Endothelial cell of umbilical vein (primary cell): ENCODE measurements around the gene CEP104. TPM values are rescaled to one million over a fixed set of nuclear protein-coding genes. Genes with fewer than 3 reads are reported as not detected.

Experiments used
- BruUV-seq: library from RNA; stranded (reverse); fragments of 400-500 nt; replicated peaks from 2 replicates; lab custom pipeline; 2021; lab: Mats Ljungman, UMichigan
- CTCF ChIA-PET: fragments of 300-600, 350-600 bp; sonication (Branson Sonifier 250); formaldehyde crosslinking; loops from one replicate; lab custom pipeline; 2021; ENCODE audit warnings: antibody characterized with exemption, inconsistent platforms; lab: Charles Lee
- POLR2A ChIA-PET: fragments of 300-600, 350-600 bp; sonication (Branson Sonifier 250); formaldehyde crosslinking; loops from one replicate; lab custom pipeline; 2021; ENCODE audit warnings: antibody characterized with exemption, inconsistent platforms; lab: Charles Lee
- DNase-seq: peaks from one replicate; pipeline ENCODE4 v3.0.0-alpha.2; 2011; ENCODE audit warnings: low read depth, low spot score
- FAIRE-seq: peaks from 2 replicates; lab custom pipeline; 2011; peaks lifted over from hg19 to GRCh38; lab: Jason Lieb, UNC
- H2AFZ ChIP-seq: 2 replicates; pipeline ENCODE4 v1.6.0; 2012; ENCODE audit warnings: low read depth, low read length, control low read depth, inconsistent platforms
- H3K27ac ChIP-seq: 2 replicates; pipeline ENCODE4 v1.5.1; 2011; ENCODE audit warnings: low read depth, mild to moderate bottlenecking, control low read depth, low read length, moderate library complexity; ENCODE audit not compliant: insufficient read depth
- H3K27me3 ChIP-seq, 2 experiments: 2 replicates each; pipeline versions ENCODE4 v1.6.0 to v1.6.1; 2011; ENCODE audit warnings: low read length in 2 of 2, mixed read lengths in 1 of 2; ENCODE audit not compliant: control insufficient read depth in 2 of 2, insufficient read depth in 2 of 2
- H3K36me3 ChIP-seq, 2 experiments: 2 replicates in 1 of 2; 3 replicates in 1 of 2; pipeline ENCODE4 v1.5.1; 2011; ENCODE audit warnings: low read length in 2 of 2, mild to moderate bottlenecking in 1 of 2, moderate library complexity in 1 of 2; ENCODE audit not compliant: control insufficient read depth in 2 of 2, insufficient read depth in 2 of 2; ENCODE audit errors: extremely low read depth in 1 of 2
- H3K4me1 ChIP-seq: 3 replicates; pipeline ENCODE4 v1.5.1; 2011; ENCODE audit warnings: mild to moderate bottlenecking, low read length; ENCODE audit not compliant: control insufficient read depth, insufficient read depth; ENCODE audit errors: extremely low read depth
- H3K4me2 ChIP-seq: 2 replicates; pipeline ENCODE4 v1.6.1; 2011; ENCODE audit warnings: low read length, control low read depth, mixed read lengths; ENCODE audit not compliant: insufficient read depth
- H3K4me3 ChIP-seq, 3 experiments: fragments of 200-600 bp in 1 of 3; sonication (generic), shearing (Covaris generic) in 1 of 3; replicated peaks in 1 of 3; 2 replicates each; pipeline ENCODE4 v1.5.1; 2011 to 2016; ENCODE audit warnings: control low read depth in 3 of 3, low read length in 3 of 3, mild to moderate bottlenecking in 2 of 3, inconsistent platforms in 1 of 3, low read depth in 1 of 3, moderate library complexity in 1 of 3; ENCODE audit not compliant: insufficient read depth in 1 of 3
- H3K79me2 ChIP-seq: 2 replicates; pipeline ENCODE4 v1.6.0; 2012; ENCODE audit warnings: low read length, inconsistent platforms; ENCODE audit not compliant: control insufficient read depth, insufficient read depth
- H3K9ac ChIP-seq: replicated peaks from 2 replicates; pipeline ENCODE3; 2011; ENCODE audit warnings: low read length, control low read depth; ENCODE audit not compliant: insufficient read depth; ENCODE audit errors: extremely low read depth
- H3K9me1 ChIP-seq: replicated peaks from 3 replicates; pipeline ENCODE4 v1.6.0; 2011; ENCODE audit warnings: mild to moderate bottlenecking, low read length; ENCODE audit not compliant: control insufficient read depth, insufficient read depth; ENCODE audit errors: extremely low read depth
- H3K9me3 ChIP-seq: replicated peaks from 2 replicates; pipeline ENCODE4 v1.5.1; 2012; ENCODE audit warnings: low read length, inconsistent platforms; ENCODE audit not compliant: control insufficient read depth, insufficient read depth
- H4K20me1 ChIP-seq: replicated peaks from 2 replicates; pipeline ENCODE3; 2011; ENCODE audit warnings: mild to moderate bottlenecking, low read length; ENCODE audit not compliant: control insufficient read depth, insufficient read depth; ENCODE audit errors: extremely low read depth
- EZH2 ChIP-seq: IDR thresholded peaks from 2 replicates; pipeline ENCODE4 v1.6.1; 2012; ENCODE audit warnings: borderline replicate concordance, low read depth, mild to moderate bottlenecking, moderate library complexity, low read length, inconsistent platforms; ENCODE audit not compliant: severe bottlenecking
- FOS ChIP-seq: IDR thresholded peaks from 2 replicates; pipeline ENCODE4 v1.6.1; 2011; ENCODE audit warnings: mild to moderate bottlenecking, low read length, moderate library complexity, borderline replicate concordance; ENCODE audit not compliant: insufficient read depth
- GATA2 ChIP-seq: IDR thresholded peaks from 2 replicates; pipeline ENCODE4 v1.7.0; 2011; ENCODE audit warnings: low read depth, mild to moderate bottlenecking, moderate library complexity, mixed read lengths, low read length; ENCODE audit not compliant: insufficient read length, insufficient read depth
- JUN ChIP-seq: IDR thresholded peaks from 2 replicates; pipeline ENCODE4 v1.6.1; 2011; ENCODE audit warnings: borderline replicate concordance, low read depth; ENCODE audit not compliant: insufficient read length, insufficient read depth
- MYC ChIP-seq: IDR thresholded peaks from one replicate; pipeline ENCODE4 v1.6.1; 2011; ENCODE audit warnings: mild to moderate bottlenecking, low read depth, low read length
- POLR2A ChIP-seq: IDR thresholded peaks from 2 replicates; pipeline ENCODE4 v1.6.1; 2012; ENCODE audit warnings: low read depth, mild to moderate bottlenecking, control low read depth, low read length
- POLR2AphosphoS5 ChIP-seq: IDR thresholded peaks from 2 replicates; pipeline ENCODE4 v1.6.1; 2012; ENCODE audit warnings: low read depth, mild to moderate bottlenecking, control low read depth, low read length, moderate library complexity; ENCODE audit not compliant: insufficient read depth
- dilution Hi-C: fragments of 300-500 bp; cut with MboI; formaldehyde crosslinking; loops from one replicate; pipeline ENCODE4 v1.15.0; 2019; ENCODE audit warnings: low sequenced_read_pairs; ENCODE audit not compliant: extremely low pct_ligation_motif_present
- intact Hi-C: fragments of 100-400 bp; cut with micrococcal nuclease; formaldehyde crosslinking; loops from one replicate; pipeline ENCODE4 v1.10.0; 2022
- polyA plus RNA-seq, 4 experiments: library from polyadenylated mRNA; depleted of rRNA in 3 of 4; stranded (reverse) in 3 of 4; unstranded in 1 of 4; fragments of >200 nt; gene quantifications; 2 replicates each; pipeline versions ENCODE4 v1.2.1 to v1.2.3, GENCODE V29; 2011 to 2012; ENCODE audit warnings: missing spikeins in 1 of 4
- total RNA-seq: library from RNA; stranded (reverse); gene quantifications from 2 replicates; pipeline ENCODE4 v1.2.3, GENCODE V29; 2021
- TF ChIP-seq, protein P1 (sequence below), 2 donors: IDR thresholded peaks; 1 replicate in 1 of 2; 2 replicates in 1 of 2; pipeline ENCODE4 v1.5.1; 2011; ENCODE audit warnings: low read length in 2 of 2, mild to moderate bottlenecking in 2 of 2, moderate library complexity in 2 of 2, control low read depth in 1 of 2, inconsistent platforms in 1 of 2, low read depth in 1 of 2; ENCODE audit not compliant: insufficient read depth in 1 of 2; ENCODE audit errors: extremely low read depth in 1 of 2
- TF ChIP-seq, protein P2 (sequence below): IDR thresholded peaks from 2 replicates; pipeline ENCODE4 v1.6.1; 2011; ENCODE audit not compliant: insufficient read depth, insufficient read length

The CEP104 gene
- total and polyA plus RNA-seq, 2 donors (not counting 3 experiments of a cell fraction or from before 2014, with no cell fraction given): 12.4 to 43.0 TPM

DNA sequence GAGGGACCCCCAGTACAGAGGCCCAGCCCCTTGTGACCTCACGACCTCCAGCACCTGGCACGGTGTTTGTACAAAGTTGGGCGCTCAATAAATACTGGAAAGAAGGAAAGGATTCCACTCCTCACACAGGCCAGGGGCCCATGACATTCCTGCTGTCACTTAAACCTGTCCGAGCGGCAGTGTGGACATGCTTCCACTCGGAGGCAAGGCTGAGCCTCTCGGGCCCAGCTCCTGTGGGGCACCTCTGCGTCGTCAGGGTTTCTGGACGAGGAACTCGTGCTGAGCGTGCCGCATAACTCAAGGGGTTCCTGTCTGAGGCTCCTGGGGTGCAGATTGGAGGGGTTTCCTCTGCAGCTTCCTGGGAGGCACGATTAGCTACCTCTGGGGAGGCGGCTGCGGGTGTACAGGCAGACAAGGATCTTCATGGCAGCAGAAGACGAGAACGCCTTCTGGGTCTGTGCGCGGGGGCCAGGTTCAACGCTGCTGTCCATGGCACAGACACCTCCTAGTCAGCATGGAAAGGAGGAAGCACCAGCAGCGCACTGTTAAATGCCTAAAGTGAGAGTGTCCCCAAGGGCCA lies 88.1 kb downstream of the CEP104 start:
- no peak for TF ChIP-seq EZH2
- TF ChIP-seq FOS: no peak
- TF ChIP-seq POLR2AphosphoS5: no peak
- no peak for TF ChIP-seq JUN
- no peak for TF ChIP-seq POLR2A
- TF ChIP-seq GATA2: no peak
- TF ChIP-seq, protein P1, sequence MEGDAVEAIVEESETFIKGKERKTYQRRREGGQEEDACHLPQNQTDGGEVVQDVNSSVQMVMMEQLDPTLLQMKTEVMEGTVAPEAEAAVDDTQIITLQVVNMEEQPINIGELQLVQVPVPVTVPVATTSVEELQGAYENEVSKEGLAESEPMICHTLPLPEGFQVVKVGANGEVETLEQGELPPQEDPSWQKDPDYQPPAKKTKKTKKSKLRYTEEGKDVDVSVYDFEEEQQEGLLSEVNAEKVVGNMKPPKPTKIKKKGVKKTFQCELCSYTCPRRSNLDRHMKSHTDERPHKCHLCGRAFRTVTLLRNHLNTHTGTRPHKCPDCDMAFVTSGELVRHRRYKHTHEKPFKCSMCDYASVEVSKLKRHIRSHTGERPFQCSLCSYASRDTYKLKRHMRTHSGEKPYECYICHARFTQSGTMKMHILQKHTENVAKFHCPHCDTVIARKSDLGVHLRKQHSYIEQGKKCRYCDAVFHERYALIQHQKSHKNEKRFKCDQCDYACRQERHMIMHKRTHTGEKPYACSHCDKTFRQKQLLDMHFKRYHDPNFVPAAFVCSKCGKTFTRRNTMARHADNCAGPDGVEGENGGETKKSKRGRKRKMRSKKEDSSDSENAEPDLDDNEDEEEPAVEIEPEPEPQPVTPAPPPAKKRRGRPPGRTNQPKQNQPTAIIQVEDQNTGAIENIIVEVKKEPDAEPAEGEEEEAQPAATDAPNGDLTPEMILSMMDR (IDR thresholded peaks at IDR 0.05; ENCODE audit: extremely low read depth in 1 of 2, insufficient read depth in 1 of 2, low read depth in 1 of 2, low read length in 2 of 2): no peak
- TF ChIP-seq, protein P2, sequence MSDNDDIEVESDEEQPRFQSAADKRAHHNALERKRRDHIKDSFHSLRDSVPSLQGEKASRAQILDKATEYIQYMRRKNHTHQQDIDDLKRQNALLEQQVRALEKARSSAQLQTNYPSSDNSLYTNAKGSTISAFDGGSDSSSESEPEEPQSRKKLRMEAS: no peak
- TF ChIP-seq MYC: no peak
- Histone ChIP-seq H4K20me1 (no peaks in the 10 kb centered on the region), H3K27me3 (no peaks in the 10 kb centered on the region), H3K9me3 (no peaks in the 10 kb centered on the region), H3K4me2 (no peak overlapping the region), H2AFZ (no peak overlapping the region), H3K9ac (no peak overlapping the region), H3K4me1 (peaks cover 6% of the 10 kb centered on the region), H3K9me1 (no peaks in the 10 kb centered on the region), H3K79me2 (no peaks in the 10 kb centered on the region), H3K27ac (no peak overlapping the region), H3K36me3 (no peaks in the 10 kb centered on the region), H3K4me3 (no peak overlapping the region)
- FAIRE-seq: no peak
- dilution Hi-C loops (no loop called here), intact Hi-C loops (no loop called here)
- POLR2A ChIA-PET: no interaction called here
- DNase-seq: no peak
- BruUV-seq: no TSS peak
- CTCF ChIA-PET: interaction anchor here (2.1 kb wide), 1 partner anchor 44 kb away, joined by 6 read pairs; no protein-coding TSS in a partner anchor
